Spleen (tissue), 7 donors: ENCODE results near the gene ACER1.

Source experiments
- POLR2A ChIP-seq, 3 donors: fragments of 450-650 bp; IDR thresholded peaks; one replicate each; pipeline ENCODE4 v1.5.1; 2017; ENCODE audit warnings: antibody characterized with exemption in 3 of 3, mild to moderate bottlenecking in 1 of 3
- TF ChIP-seq, protein P1 (sequence below), 11 experiments: fragments of 200-600 bp in 7 of 11; fragments of 450-650 bp in 4 of 11; sonication (generic) in 4 of 11; IDR thresholded peaks in 8 of 11; conservative IDR thresholded peaks in 3 of 11; 1 replicate in 7 of 11; 2 replicates in 4 of 11; pipeline versions ENCODE4 v1.4.0 to v1.8.0; 2016 to 2021; ENCODE audit warnings: antibody characterized with exemption in 11 of 11, inconsistent platforms in 4 of 11, mild to moderate bottlenecking in 1 of 11
- donor health status: DM: no; HTN: no; CAD: no; lungs with moderate emphysema.
- donor health status: DM: no; HTN: no; CAD: no.
- donor health status: DM: no; HTN: no; CAD: no.

DNA sequence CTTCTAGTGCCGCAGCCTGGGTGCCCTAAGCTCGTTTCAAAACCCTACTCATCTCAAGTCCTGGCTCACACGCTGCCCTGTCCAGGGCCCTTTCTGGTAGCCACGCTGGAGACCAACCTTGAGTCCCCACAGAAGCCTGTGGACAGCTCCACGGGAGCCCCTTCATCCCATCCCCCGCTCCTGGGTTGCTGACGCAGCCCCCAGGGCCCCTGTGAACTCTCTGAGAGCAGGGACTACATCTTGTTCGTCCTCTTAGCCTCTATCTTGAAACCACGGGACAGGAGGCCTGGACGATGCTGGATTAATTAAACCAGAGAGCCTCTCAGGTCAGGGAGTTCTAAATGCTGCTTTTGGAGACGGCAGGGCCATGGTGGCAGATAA lies 61.0 kb downstream of the ACER1 start:
- TF ChIP-seq, protein P1, sequence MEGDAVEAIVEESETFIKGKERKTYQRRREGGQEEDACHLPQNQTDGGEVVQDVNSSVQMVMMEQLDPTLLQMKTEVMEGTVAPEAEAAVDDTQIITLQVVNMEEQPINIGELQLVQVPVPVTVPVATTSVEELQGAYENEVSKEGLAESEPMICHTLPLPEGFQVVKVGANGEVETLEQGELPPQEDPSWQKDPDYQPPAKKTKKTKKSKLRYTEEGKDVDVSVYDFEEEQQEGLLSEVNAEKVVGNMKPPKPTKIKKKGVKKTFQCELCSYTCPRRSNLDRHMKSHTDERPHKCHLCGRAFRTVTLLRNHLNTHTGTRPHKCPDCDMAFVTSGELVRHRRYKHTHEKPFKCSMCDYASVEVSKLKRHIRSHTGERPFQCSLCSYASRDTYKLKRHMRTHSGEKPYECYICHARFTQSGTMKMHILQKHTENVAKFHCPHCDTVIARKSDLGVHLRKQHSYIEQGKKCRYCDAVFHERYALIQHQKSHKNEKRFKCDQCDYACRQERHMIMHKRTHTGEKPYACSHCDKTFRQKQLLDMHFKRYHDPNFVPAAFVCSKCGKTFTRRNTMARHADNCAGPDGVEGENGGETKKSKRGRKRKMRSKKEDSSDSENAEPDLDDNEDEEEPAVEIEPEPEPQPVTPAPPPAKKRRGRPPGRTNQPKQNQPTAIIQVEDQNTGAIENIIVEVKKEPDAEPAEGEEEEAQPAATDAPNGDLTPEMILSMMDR (IDR thresholded peaks at IDR 0.05 in 8 of 11, conservative IDR thresholded peaks at IDR 0.05 in 3 of 11): no peak
- no peak for TF ChIP-seq POLR2A (IDR thresholded peaks at IDR 0.05)
